PC-9 (cell line): Measurements from ENCODE around the gene IGF2. TPM values are rescaled to one million over a fixed set of nuclear protein-coding genes. Genes with fewer than 3 reads are reported as not detected.

Source experiments
- BruUV-seq: library from RNA; stranded (reverse); fragments of 400-500 nt; replicated peaks from 2 replicates; lab custom pipeline; 2021; lab: Mats Ljungman, UMichigan
- CTCF ChIA-PET: fragments of 300-600 bp; sonication (Branson Sonifier 250); formaldehyde crosslinking; loops from one replicate; lab custom pipeline; 2022; ENCODE audit warnings: antibody characterized with exemption; lab: Charles Lee
- POLR2A ChIA-PET: fragments of 300-600 bp; sonication (Branson Sonifier 250); formaldehyde crosslinking; loops from one replicate; lab custom pipeline; 2022; ENCODE audit warnings: antibody characterized with exemption; ENCODE audit not compliant: unreplicated experiment; lab: Charles Lee
- DNase-seq, 2 experiments: peaks; one replicate each; pipeline versions ENCODE4 v3.0.0 to v3.0.0-alpha.2; 2015 to 2022; ENCODE audit warnings: mixed read lengths in 1 of 2
- H2AFZ ChIP-seq: fragments of 200-600 bp; sonication (generic); 2 replicates; pipeline ENCODE4 v1.8.1; 2017; ENCODE audit warnings: antibody characterized with exemption
- H3F3A ChIP-seq: fragments of 200-600 bp; sonication (generic); 2 replicates; pipeline ENCODE4 v1.8.1; 2017; ENCODE audit warnings: antibody characterized with exemption, mild to moderate bottlenecking, low read depth; ENCODE audit not compliant: insufficient read depth
- H3K27ac ChIP-seq: fragments of 200-600 bp; sonication (generic); 2 replicates; pipeline ENCODE4 v1.6.1; 2016; ENCODE audit warnings: mixed run types
- H3K27me3 ChIP-seq: fragments of 200-600 bp; sonication (generic); 2 replicates; pipeline ENCODE4 v1.6.1; 2016; ENCODE audit warnings: low read depth, mixed run types; ENCODE audit not compliant: insufficient read depth
- H3K36me3 ChIP-seq: fragments of 200-600 bp; sonication (generic); 2 replicates; pipeline ENCODE4 v1.6.1; 2016; ENCODE audit warnings: low read depth, mixed run types
- H3K4me1 ChIP-seq: fragments of 200-600 bp; sonication (generic); replicated peaks from 2 replicates; pipeline ENCODE4 v1.6.1; 2016; ENCODE audit warnings: mixed run types; ENCODE audit not compliant: insufficient read depth
- H3K4me2 ChIP-seq: fragments of 200-600 bp; sonication (generic); 2 replicates; pipeline ENCODE4 v1.6.1; 2017; ENCODE audit warnings: mixed run types
- H3K4me3 ChIP-seq: fragments of 200-600 bp; sonication (generic); 2 replicates; pipeline ENCODE4 v1.6.1; 2016; ENCODE audit warnings: mixed run types
- H3K79me2 ChIP-seq: fragments of 200-600 bp; sonication (generic); 2 replicates; pipeline ENCODE4 v1.6.1; 2017; ENCODE audit warnings: low read depth, mixed run types
- H3K9me2 ChIP-seq: fragments of 200-600 bp; sonication (generic); 2 replicates; pipeline ENCODE4 v1.8.1; 2017; ENCODE audit warnings: mild to moderate bottlenecking; ENCODE audit not compliant: insufficient read depth
- H3K9me3 ChIP-seq: fragments of 200-600 bp; sonication (generic); 2 replicates; pipeline ENCODE4 v1.8.1; 2016; ENCODE audit warnings: low read depth; ENCODE audit not compliant: insufficient read depth
- H4K20me1 ChIP-seq: fragments of 200-600 bp; sonication (generic); 2 replicates; pipeline ENCODE4 v1.8.1; 2017; ENCODE audit not compliant: insufficient read depth
- EZH2 ChIP-seq: fragments of 200-600 bp; sonication (generic); IDR thresholded peaks from 2 replicates; pipeline ENCODE4 v1.8.0; 2017; ENCODE audit warnings: antibody characterized with exemption, low read depth
- intact Hi-C: fragments of 100-400 bp; cut with micrococcal nuclease; formaldehyde crosslinking; loops from one replicate; pipeline ENCODE4 v1.10.0; 2022; ENCODE audit not compliant: unreplicated experiment
- total RNA-seq: library from RNA; stranded (reverse); gene quantifications from 2 replicates; pipeline ENCODE4 v1.2.3, GENCODE V29; 2021
- TF ChIP-seq, protein P1 (sequence below): fragments of 200-600 bp; sonication (generic); conservative IDR thresholded peaks from 2 replicates; pipeline ENCODE4 v1.6.1; 2017; ENCODE audit warnings: mixed run types, antibody characterized with exemption, mild to moderate bottlenecking, moderate library complexity

IGF2 gene
- total RNA-seq, 1 experiment from 2014 or later: 0.24 TPM

DNA sequence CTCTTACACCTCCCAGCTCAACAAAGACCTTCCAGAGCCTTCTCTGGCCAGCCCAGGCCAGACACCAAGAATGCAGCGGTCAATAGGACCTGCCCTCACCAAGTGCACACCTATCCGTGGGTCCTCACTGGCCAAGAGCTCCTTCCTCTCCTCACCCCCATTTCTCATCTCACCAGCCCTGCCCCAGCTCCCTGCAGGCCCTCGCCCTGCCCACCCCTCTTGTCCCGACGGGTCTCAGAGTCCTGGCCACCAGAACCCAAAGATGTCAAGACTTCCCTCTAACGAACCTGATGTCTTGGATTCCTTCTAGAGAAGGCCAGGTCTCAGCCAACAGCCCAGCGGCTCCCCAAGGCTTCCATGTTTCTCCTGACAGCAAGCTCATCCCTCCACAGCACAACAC is 43.6 kb downstream of the IGF2 start:
- intact Hi-C loops: no loop called here
- CTCF ChIA-PET: interaction anchor here (0.5 kb wide), 1 partner anchor 891 kb away, joined by 3 read pairs; no protein-coding TSS in a partner anchor
- Histone ChIP-seq H3K27ac (no peak overlapping the region), H3K4me3 (no peak overlapping the region), H3K4me1 (peaks cover 17% of the 10 kb centered on the region), H4K20me1 (no peaks in the 10 kb centered on the region), H3F3A (peaks cover 16% of the 10 kb centered on the region), H3K9me2 (no peaks in the 10 kb centered on the region), H3K27me3 (no peaks in the 10 kb centered on the region), H3K4me2 (no peak overlapping the region), H2AFZ (no peak overlapping the region), H3K36me3 (no peaks in the 10 kb centered on the region), H3K79me2 (no peaks in the 10 kb centered on the region), H3K9me3 (no peaks in the 10 kb centered on the region)
- no peak for DNase-seq
- TF ChIP-seq, protein P1, sequence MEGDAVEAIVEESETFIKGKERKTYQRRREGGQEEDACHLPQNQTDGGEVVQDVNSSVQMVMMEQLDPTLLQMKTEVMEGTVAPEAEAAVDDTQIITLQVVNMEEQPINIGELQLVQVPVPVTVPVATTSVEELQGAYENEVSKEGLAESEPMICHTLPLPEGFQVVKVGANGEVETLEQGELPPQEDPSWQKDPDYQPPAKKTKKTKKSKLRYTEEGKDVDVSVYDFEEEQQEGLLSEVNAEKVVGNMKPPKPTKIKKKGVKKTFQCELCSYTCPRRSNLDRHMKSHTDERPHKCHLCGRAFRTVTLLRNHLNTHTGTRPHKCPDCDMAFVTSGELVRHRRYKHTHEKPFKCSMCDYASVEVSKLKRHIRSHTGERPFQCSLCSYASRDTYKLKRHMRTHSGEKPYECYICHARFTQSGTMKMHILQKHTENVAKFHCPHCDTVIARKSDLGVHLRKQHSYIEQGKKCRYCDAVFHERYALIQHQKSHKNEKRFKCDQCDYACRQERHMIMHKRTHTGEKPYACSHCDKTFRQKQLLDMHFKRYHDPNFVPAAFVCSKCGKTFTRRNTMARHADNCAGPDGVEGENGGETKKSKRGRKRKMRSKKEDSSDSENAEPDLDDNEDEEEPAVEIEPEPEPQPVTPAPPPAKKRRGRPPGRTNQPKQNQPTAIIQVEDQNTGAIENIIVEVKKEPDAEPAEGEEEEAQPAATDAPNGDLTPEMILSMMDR: no peak
- TF ChIP-seq EZH2: no peak
- POLR2A ChIA-PET: no interaction called here
- no TSS peak for BruUV-seq

DNA sequence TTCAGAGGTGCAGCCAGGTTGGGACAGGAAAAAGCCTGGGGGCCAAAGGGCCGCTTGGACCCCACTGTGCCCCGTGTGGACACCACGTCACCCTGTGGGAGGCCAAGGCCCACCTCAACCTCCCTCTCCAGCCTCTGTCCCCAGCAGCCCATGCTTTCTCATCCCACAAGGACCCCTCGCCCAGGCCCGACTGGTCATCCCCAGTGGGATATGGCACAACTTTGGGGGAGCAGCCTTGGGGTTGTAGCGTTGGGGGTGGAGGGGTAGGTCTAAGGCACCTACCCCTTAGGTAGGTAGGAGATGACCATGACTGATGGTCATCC is 44.0 kb downstream of the IGF2 start:
- no peak for DNase-seq
- H3K9me2 ChIP-seq: no peaks in the 10 kb centered on the region
- peaks cover 16% of the 10 kb centered on the region for H3F3A ChIP-seq
- no peaks in the 10 kb centered on the region for H3K36me3 ChIP-seq
- no peak overlapping the region for H3K27ac ChIP-seq
- no peaks in the 10 kb centered on the region for H4K20me1 ChIP-seq
- no TSS peak for BruUV-seq
- H3K4me2 ChIP-seq: no peak overlapping the region
- ChIA-PET POLR2A (no interaction called here), CTCF (no interaction called here)
- no peak for TF ChIP-seq EZH2
- TF ChIP-seq, protein P1: no peak
- no peak overlapping the region for H3K4me3 ChIP-seq
- intact Hi-C loops: no loop called here
- H3K27me3 ChIP-seq: no peaks in the 10 kb centered on the region
- no peak overlapping the region for H2AFZ ChIP-seq
- H3K9me3 ChIP-seq: no peaks in the 10 kb centered on the region
- H3K4me1 ChIP-seq: peaks cover 17% of the 10 kb centered on the region
- H3K79me2 ChIP-seq: no peaks in the 10 kb centered on the region

DNA sequence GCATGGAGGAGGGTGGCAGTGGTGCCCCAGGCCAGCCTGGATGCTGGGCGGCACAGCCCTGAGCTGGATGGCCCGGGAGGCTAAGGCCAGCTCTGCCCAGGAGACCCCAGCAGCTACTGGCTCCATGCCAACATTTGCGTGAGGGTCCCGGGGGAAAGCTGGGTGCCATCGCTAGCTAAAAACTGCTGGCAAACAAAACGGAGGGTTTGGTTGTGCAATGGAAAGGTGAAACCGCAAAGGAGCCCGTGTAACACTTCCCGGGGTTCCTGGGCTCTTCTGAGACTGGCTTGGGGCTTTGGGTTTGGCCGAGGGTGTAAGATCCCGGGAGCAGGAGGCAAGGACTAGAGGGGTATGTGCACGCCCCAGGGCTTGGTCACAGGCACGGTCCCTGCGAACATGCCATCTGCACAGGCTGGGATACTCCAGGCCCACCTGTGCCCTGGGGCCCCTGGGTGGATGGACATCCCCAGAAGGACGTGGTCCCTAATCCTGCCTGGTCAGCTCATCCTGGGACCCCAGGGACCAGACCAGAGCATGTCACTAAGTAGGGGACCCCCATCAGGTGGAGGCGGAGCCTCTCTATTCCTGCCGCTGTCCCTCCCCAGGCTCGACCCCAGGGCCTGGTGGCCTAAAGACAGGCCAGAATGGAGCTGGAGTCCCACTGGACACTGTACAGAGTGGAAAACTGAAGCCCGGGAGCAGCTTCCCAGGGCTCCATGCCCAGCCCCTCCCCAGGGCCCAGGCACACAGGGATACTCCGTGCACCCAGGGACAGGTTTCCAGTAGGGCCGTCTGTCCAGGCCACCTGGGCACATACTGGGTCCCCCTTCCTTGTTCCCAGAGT is 44.6 kb downstream of the IGF2 start:
- TF ChIP-seq, protein P1: no peak
- TF ChIP-seq EZH2: no peak
- CTCF ChIA-PET: no interaction called here
- H3K9me3 ChIP-seq: no peaks in the 10 kb centered on the region
- no peak overlapping the region for H3K27ac ChIP-seq
- H4K20me1 ChIP-seq: no peaks in the 10 kb centered on the region
- POLR2A ChIA-PET: no interaction called here
- H3K4me2 ChIP-seq: no peak overlapping the region
- no peak overlapping the region for H2AFZ ChIP-seq
- H3K9me2 ChIP-seq: no peaks in the 10 kb centered on the region
- intact Hi-C loops: no loop called here
- DNase-seq: no peak
- H3K4me3 ChIP-seq: no peak overlapping the region
- no peaks in the 10 kb centered on the region for H3K79me2 ChIP-seq
- BruUV-seq: no TSS peak
- H3K36me3 ChIP-seq: no peaks in the 10 kb centered on the region
- peaks cover 17% of the 10 kb centered on the region for H3K4me1 ChIP-seq
- peaks cover 16% of the 10 kb centered on the region for H3F3A ChIP-seq
- no peaks in the 10 kb centered on the region for H3K27me3 ChIP-seq
